K562 (cell line): ENCODE results near the gene A4GALT. TPM values are rescaled to one million over a fixed set of nuclear protein-coding genes. Genes with fewer than 3 reads are reported as not detected.
A peak's percentile ranks its signal among the peaks of the same experiment; 100 is the strongest.
"Not testable (repeated sequence)": the region's sequence is repeated elsewhere in the genome, so short reads cannot be mapped to it uniquely, and the experiment has no call there.

Experiments
- ATAC-seq: fragments of 200-7000 bp; cut with Tn5 transposase; 3 replicates; pipeline ENCODE4 v1.9.1; 2020; ENCODE audit warnings: moderate library complexity
- BruUV-seq: library from RNA; stranded (reverse); fragments of 400-500 nt; replicated peaks from 2 replicates; lab custom pipeline; 2021; lab: Mats Ljungman, UMichigan
- CTCF ChIA-PET: fragments of 300-600 bp; formaldehyde crosslinking; extraction: SDS; loops from one replicate; lab custom pipeline; 2021; ENCODE audit warnings: low intra/inter-chr PET ratio; lab: Yijun Ruan, JAX
- POLR2A ChIA-PET: fragments of 300-600, 350-650 bp; sonication (Branson Sonifier 250); formaldehyde crosslinking; extraction: SDS; loops from one replicate; lab custom pipeline; 2021; ENCODE audit warnings: antibody characterized with exemption, inconsistent platforms; lab: Yijun Ruan, JAX
- DNase-seq, 4 experiments: peaks; one replicate each; pipeline versions ENCODE4 v3.0.0 to v3.0.0-alpha.2; 2011 to 2018; ENCODE audit warnings: low spot score in 3 of 4, mixed read lengths in 3 of 4; ENCODE audit errors: extremely low read depth in 1 of 4
- FAIRE-seq: peaks from 2 replicates; lab custom pipeline; 2011; peaks lifted over from hg19 to GRCh38; lab: Jason Lieb, UNC
- H2AFZ ChIP-seq: 2 replicates; pipeline ENCODE4 v1.6.0; 2011; ENCODE audit warnings: low read depth, low read length, control low read depth, inconsistent platforms
- H3K27ac ChIP-seq: fragments of 200-600 bp; 3 replicates; pipeline ENCODE4 v1.8.0; 2011; ENCODE audit warnings: low read depth, mild to moderate bottlenecking, control low read depth, inconsistent platforms, low read length, moderate library complexity, mixed read lengths; ENCODE audit errors: extremely low read depth
- H3K27me3 ChIP-seq, 2 experiments: fragments of 300-600 bp in 1 of 2; 2 replicates in 1 of 2; 3 replicates in 1 of 2; pipeline versions ENCODE4 v1.6.0 to v1.8.0; 2011; ENCODE audit warnings: inconsistent platforms in 2 of 2, low read length in 2 of 2, mild to moderate bottlenecking in 1 of 2, mixed read lengths in 1 of 2, moderate library complexity in 1 of 2; ENCODE audit not compliant: control insufficient read depth in 2 of 2, insufficient read depth in 2 of 2
- H3K36me3 ChIP-seq: fragments of 300-600 bp; 3 replicates; pipeline ENCODE4 v1.8.0; 2011; ENCODE audit warnings: mild to moderate bottlenecking, low read length, inconsistent platforms; ENCODE audit not compliant: control insufficient read depth, insufficient read depth
- H3K4me1 ChIP-seq, 2 experiments: fragments of 200-600 bp in 1 of 2; replicated peaks in 1 of 2; 2 replicates in 1 of 2; 3 replicates in 1 of 2; pipeline versions ENCODE4 v1.5.1 to v1.8.0; 2011; ENCODE audit warnings: inconsistent platforms in 2 of 2, low read length in 2 of 2, mild to moderate bottlenecking in 1 of 2, mixed read lengths in 1 of 2, moderate library complexity in 1 of 2; ENCODE audit not compliant: control insufficient read depth in 2 of 2, insufficient read depth in 2 of 2
- H3K4me2 ChIP-seq: 2 replicates; pipeline ENCODE4 v1.6.1; 2011; ENCODE audit warnings: low read length, control low read depth, inconsistent platforms, mixed read lengths; ENCODE audit not compliant: insufficient read depth
- H3K4me3 ChIP-seq: fragments of 200-600 bp; sonication (generic), shearing (Covaris generic); 2 replicates; pipeline ENCODE4 v1.5.1; 2016; ENCODE audit warnings: control low read depth, inconsistent platforms
- H3K79me2 ChIP-seq: fragments of 200-600 bp; 3 replicates; pipeline ENCODE4 v1.8.0; 2011; ENCODE audit warnings: low read length, inconsistent platforms; ENCODE audit not compliant: control insufficient read depth, insufficient read depth
- H3K9ac ChIP-seq, 2 experiments: 2 replicates each; pipeline versions ENCODE4 v1.6.0 to v1.6.1; 2011; ENCODE audit warnings: low read depth in 2 of 2, low read length in 2 of 2, control low read depth in 1 of 2, inconsistent platforms in 1 of 2, mild to moderate bottlenecking in 1 of 2, mixed read lengths in 1 of 2; ENCODE audit not compliant: insufficient read depth in 1 of 2
- H3K9me1 ChIP-seq: one replicate; pipeline ENCODE4 v1.6.0; 2011; ENCODE audit warnings: inconsistent platforms, mild to moderate bottlenecking, low read length, moderate library complexity; ENCODE audit not compliant: control insufficient read depth, insufficient read depth
- H3K9me3 ChIP-seq: replicated peaks from 2 replicates; pipeline ENCODE4 v1.5.1; 2011; ENCODE audit warnings: low read depth, low read length, inconsistent platforms; ENCODE audit not compliant: control insufficient read depth, insufficient read depth
- H4K20me1 ChIP-seq: replicated peaks from 2 replicates; pipeline ENCODE4 v1.6.1; 2011; ENCODE audit warnings: low read length, inconsistent platforms, mixed read lengths; ENCODE audit not compliant: control insufficient read depth, insufficient read depth
- ADNP ChIP-seq: fragments of 200-800 bp; sonication (Bioruptor generic); IDR thresholded peaks from 2 replicates; pipeline ENCODE4 v1.6.1; 2016; ENCODE audit warnings: missing genetic modification characterization, missing compliant biosample characterization
- C11orf30 ChIP-seq: fragments of 450-650 bp; IDR thresholded peaks from 2 replicates; pipeline ENCODE4 v1.6.1; 2016; ENCODE audit warnings: low read depth, mild to moderate bottlenecking
- CREM ChIP-seq: IDR thresholded peaks from 2 replicates; pipeline ENCODE4 v1.6.1; 2014; ENCODE audit warnings: antibody characterized with exemption, low read depth
- E2F3 ChIP-seq: fragments of 250-450 bp; sonication (Bioruptor Pico); IDR thresholded peaks from 2 replicates; pipeline ENCODE4 v1.4.0; 2020; ENCODE audit warnings: mild to moderate bottlenecking
- ELF4 ChIP-seq: fragments of 450-650 bp; formaldehyde crosslinking; IDR thresholded peaks from 2 replicates; pipeline ENCODE4 v1.4.0; 2022; ENCODE audit warnings: missing genetic modification characterization
- EP300 ChIP-seq: IDR thresholded peaks from 2 replicates; pipeline ENCODE4 v1.6.1; 2012; ENCODE audit warnings: low read length, improper control_type of control experiment
- ESRRA ChIP-seq: fragments of 450-650 bp; IDR thresholded peaks from 2 replicates; pipeline ENCODE4 v1.6.1; 2014; ENCODE audit warnings: low read depth, mild to moderate bottlenecking, moderate library complexity, borderline replicate concordance
- HDAC1 ChIP-seq, 2 experiments: fragments of 450-650 bp; IDR thresholded peaks; 2 replicates each; pipeline ENCODE4 v1.6.1; 2016 to 2017; ENCODE audit warnings: inconsistent platforms in 1 of 2, mild to moderate bottlenecking in 1 of 2, moderate library complexity in 1 of 2
- HES1 ChIP-seq: fragments of 450-650 bp; IDR thresholded peaks from 2 replicates; pipeline ENCODE4 v1.6.1; 2016; ENCODE audit warnings: low read depth, mild to moderate bottlenecking, moderate library complexity
- KDM1A ChIP-seq, 2 experiments: fragments of 450-650 bp; IDR thresholded peaks; 2 replicates each; pipeline ENCODE4 v1.6.1; 2016; ENCODE audit warnings: mild to moderate bottlenecking in 2 of 2
- POLR2AphosphoS5 ChIP-seq: IDR thresholded peaks from 2 replicates; pipeline ENCODE4 v1.6.1; 2011; ENCODE audit warnings: mild to moderate bottlenecking, low read depth, low read length, moderate library complexity; ENCODE audit not compliant: control insufficient read depth, insufficient read depth
- RCOR1 ChIP-seq, 2 experiments: IDR thresholded peaks; 2 replicates each; pipeline ENCODE4 v1.6.1; 2012; ENCODE audit warnings: low read depth in 2 of 2, low read length in 2 of 2, borderline replicate concordance in 1 of 2, improper control_type of control experiment in 1 of 2
- SMARCA5 ChIP-seq: fragments of 450-650 bp; IDR thresholded peaks from 2 replicates; pipeline ENCODE4 v1.6.1; 2016
- ZNF121 ChIP-seq: sonication (generic); formaldehyde crosslinking; conservative IDR thresholded peaks from 2 replicates; pipeline ENCODE4 v1.8.0; 2022; ENCODE audit warnings: missing genetic modification reagents
- ZNF41 ChIP-seq: fragments of 250-450 bp; sonication (Bioruptor Pico); conservative IDR thresholded peaks from 2 replicates; pipeline ENCODE4 v1.4.0; 2020; ENCODE audit warnings: mild to moderate bottlenecking
- WGBS: fragments of 100-300 bp; shearing (Covaris generic); methylation state at CpG from one replicate; pipeline ENCODE4 v1.1.6; 2016; ENCODE audit warnings: low coverage, mixed read lengths; ENCODE audit not compliant: insufficient coverage; ENCODE audit errors: missing lambda C conversion rate; 5-methylcytosine and 5-hydroxymethylcytosine counted together
- in situ Hi-C: fragments of 300-500 bp; cut with MboI; formaldehyde crosslinking; loops from 4 replicates; pipeline ENCODE4 v1.15.0; 2018; ENCODE audit warnings: inconsistent platforms, mixed read lengths
- intact Hi-C: fragments of 100-400 bp; cut with micrococcal nuclease; formaldehyde crosslinking; loops from 2 replicates; pipeline ENCODE4 v1.14.2; 2022
- polyA plus RNA-seq, 8 experiments: library from polyadenylated mRNA; depleted of rRNA in 4 of 8; stranded (reverse) in 5 of 8; unstranded in 3 of 8; fragments of >200 nt; fragmentation: Nextera tagmentation in 2 of 8; fragmentation: Illumina TruSeq in 1 of 8; extraction: Ambion mirVana in 2 of 8; extraction: Trizol in 1 of 8; gene quantifications; 2 replicates each; pipeline versions ENCODE4 v1.2.1 to v1.2.3, GENCODE V29; 2011 to 2014; ENCODE audit warnings: inconsistent platforms in 1 of 8, missing spikeins in 1 of 8
- total RNA-seq, 7 experiments: library from RNA; depleted of rRNA in 6 of 7; stranded (reverse); fragments of >200 nt in 6 of 7; fragmentation: Illumina TruSeq in 2 of 7; extraction: Trizol in 2 of 7; gene quantifications; 2 replicates each; pipeline versions ENCODE4 v1.2.1 to v1.2.3, GENCODE V29; 2011 to 2021; ENCODE audit warnings: low replicate concordance in 1 of 7

Gene A4GALT
- total and polyA plus RNA-seq, 9 of the 15 experiments (the other 6 are each of a cell fraction or from before 2014, with no cell fraction given): 0.07 to 0.11 TPM; not detected in 7

- CTCF ChIA-PET, H2AFZ ChIP-seq, FAIRE-seq, H3K4me3 ChIP-seq, H3K9me1 ChIP-seq, H3K36me3 ChIP-seq, in situ Hi-C loops, ATAC-seq, BruUV-seq, H3K27me3 ChIP-seq, H3K4me1 ChIP-seq, intact Hi-C loops, H3K9me3 ChIP-seq, H3K79me2 ChIP-seq, DNase-seq, H4K20me1 ChIP-seq, H3K27ac ChIP-seq, H3K9ac ChIP-seq, H3K4me2 ChIP-seq: not testable (repeated sequence)
- 16% methylated on average over 7 of the region's 16 CpGs for WGBS
- POLR2A ChIA-PET: interaction anchor here (1.1 kb wide), 1 partner anchor 92 kb away, joined by 3 read pairs; no protein-coding TSS in a partner anchor
- TF ChIP-seq ADNP (tag) (peak; percentile 77), SMARCA5 (0 out of 2 replicates have a peak, but pooled peaks have one; percentile 12), ZNF121 (CRISPR knock-in tag) (peak; percentile 94)
Observed at GRCh38 chr22:42755121-42755520, 34.5 kb upstream of the A4GALT start.

- POLR2A ChIA-PET: interaction anchor here (1.1 kb wide), 1 partner anchor 92 kb away, joined by 3 read pairs; no protein-coding TSS in a partner anchor
- FAIRE-seq: peak; percentile 89
- TF ChIP-seq HES1: peak; percentile 24; the same call in 1 of the 2 replicates
- peak; percentile 26; the same call in 1 of the 2 replicates for TF ChIP-seq POLR2AphosphoS5
- TF ChIP-seq C11orf30: peak; percentile 54; the same call in 1 of the 2 replicates
- no peak for TF ChIP-seq ELF4 (CRISPR knock-in tag)
- peak; percentile 59 to 70 for TF ChIP-seq KDM1A (IDR thresholded peaks at IDR 0.05)
- TF ChIP-seq E2F3 (CRISPR knock-in tag): no peak
- TF ChIP-seq ZNF41: no peak
- TF ChIP-seq HDAC1 (IDR thresholded peaks at IDR 0.05): peak in 1 of 2 experiments; percentile 70; a peak in 2 of 4 replicates
- peak; percentile 72 for TF ChIP-seq CREM
- no peak for TF ChIP-seq ESRRA
- TF ChIP-seq EP300: peak; percentile 40; the same call in 1 of the 2 replicates
- TF ChIP-seq RCOR1 (IDR thresholded peaks at IDR 0.05; ENCODE audit: borderline replicate concordance in 1 of 2, low read depth in 2 of 2, low read length in 2 of 2): peak in 1 of 2 experiments; percentile 77; a peak in 2 of 4 replicates
Observed at GRCh38 chr22:42754658-42755057, 34.0 kb upstream of the A4GALT start.

More at GRCh38 chr22:42754658-42755057, 34.0 kb upstream of the A4GALT start:
- intact Hi-C loops (no loop called here), in situ Hi-C loops (no loop called here)
- Histone ChIP-seq H3K4me3 (no peak overlapping the region), H3K36me3 (no peaks in the 10 kb centered on the region), H3K9me3 (no peaks in the 10 kb centered on the region), H3K9me1 (no peaks in the 10 kb centered on the region), H3K79me2 (no peaks in the 10 kb centered on the region), H4K20me1 (no peaks in the 10 kb centered on the region), H3K9ac (no peak overlapping the region), H2AFZ (no peak overlapping the region), H3K27me3 (peaks cover 0 to 6% of the 10 kb centered on the region in 2 experiments; a peak in 2 of 5 replicates), H3K4me1 (peaks cover 0 to 9% of the 10 kb centered on the region in 2 experiments; a peak in 4 of 5 replicates), H3K4me2 (0 out of 2 replicates have a peak overlapping the region, but pooled peaks have one; percentile 14), H3K27ac (no peak overlapping the region)
- peak; percentile 42 to 78 (median 55) for DNase-seq
- CTCF ChIA-PET: no interaction called here
- WGBS: 0% methylated on average over 3 of the region's 6 CpGs
- ATAC-seq: peak; percentile 92
- BruUV-seq: no TSS peak
